Spleen (tissue), 10 donors: ENCODE measurements around the gene HMGCS1. TPM values are rescaled to one million over a fixed set of nuclear protein-coding genes. Genes with fewer than 3 reads are reported as not detected.

Source experiments
- polyA plus RNA-seq, 3 donors: library from polyadenylated mRNA; stranded (reverse); fragments of 200-250 nt; gene quantifications; one replicate each; pipeline ENCODE4 v1.2.1, GENCODE V29; 2013
- total RNA-seq, 7 donors: library from RNA; depleted of rRNA in 3 of 7; stranded (reverse); fragments of >200 nt in 3 of 7; fragmentation: NEBNext Ultra II Directional in 4 of 7; extraction: Animal tissue kit (Norgen Biotek cat#: 25700) in 4 of 7; gene quantifications; one replicate each; pipeline versions ENCODE4 v1.1.0 to v1.2.1, GENCODE V29; 2016 to 2021
- donor health status: healthy with polysubstance abuse.
- donor health status: DM: no; HTN: no; CAD: no; lungs with moderate emphysema.
- donor health status: DM: no; HTN: no; CAD: no.
- donor health status: Bipolar disorder and iron deficiency.
- donor health status: healthy.
- donor health status: DM: no; HTN: no; CAD: no.
- donor health status: DM: yes; HTN: yes; CAD: no.

Gene HMGCS1
- total and polyA plus RNA-seq, 10 donors, result 12.0 to 74.9 (median 22.4) TPM

Other genes starting within 250 kb of the HMGCS1 start
- 10 to 100 TPM; 35.9 to 52.0 (median 44.6) TPM for gene ZNF131, start 192.5 kb downstream of the HMGCS1 start, total RNA-seq
- 10 to 100 TPM; 29.7 to 42.6 (median 35.0) TPM for gene ZNF131, start 192.5 kb downstream of the HMGCS1 start, polyA plus RNA-seq
- 1 to 10 TPM in 1 of 7 donors, under 1 TPM in 5, not detected in 1; 0.34 to 1.1 (median 0.74) TPM for gene NIM1K, start 121.2 kb downstream of the HMGCS1 start, total RNA-seq
- gene NIM1K, start 121.2 kb downstream of the HMGCS1 start, polyA plus RNA-seq, result under 1 TPM; 0.13 to 0.28 (median 0.21) TPM
- 10 to 100 TPM in 6 of 7 donors, 1 to 10 TPM in 1; 7.2 to 17.1 (median 13.1) TPM for gene CCL28, start 99.0 kb upstream of the HMGCS1 start, total RNA-seq
- gene CCL28, start 99.0 kb upstream of the HMGCS1 start, polyA plus RNA-seq, result 1 to 10 TPM; 3.7 to 4.9 (median 4.0) TPM
- 10 to 100 TPM in 6 of 7 donors, 1 to 10 TPM in 1; 9.2 to 18.0 (median 10.7) TPM for gene TMEM267, start 170.5 kb upstream of the HMGCS1 start, total RNA-seq
- gene TMEM267, start 170.5 kb upstream of the HMGCS1 start, polyA plus RNA-seq, result 10 to 100 TPM; 10.2 to 14.4 (median 11.7) TPM
- gene C5orf34, start 201.7 kb upstream of the HMGCS1 start, total RNA-seq, result 1 to 10 TPM; 1.7 to 4.3 (median 2.7) TPM
- 1 to 10 TPM; 1.2 to 2.5 (median 1.7) TPM for gene C5orf34, start 201.7 kb upstream of the HMGCS1 start, polyA plus RNA-seq
- 10 to 100 TPM; 36.9 to 65.2 (median 50.7) TPM for gene PAIP1, start 243.7 kb upstream of the HMGCS1 start, total RNA-seq
- 10 to 100 TPM; 24.9 to 38.4 (median 29.9) TPM for gene PAIP1, start 243.7 kb upstream of the HMGCS1 start, polyA plus RNA-seq